DMS153 treated with DMSO at 0.1 percent for 48 hours (cell line): ENCODE measurements around the gene TWIST2.

Source experiments
- DNase-seq: peaks from one replicate; lab custom pipeline; 2025; ENCODE audit not compliant: unreplicated experiment; lab: John Stamatoyannopoulos, UW

The TWIST2 gene

GRCh38 chr2:238916176-238916874 is 68.4 kb downstream of the TWIST2 start:
- DNase-seq = no peak

- DNase-seq = no peak
Observed at GRCh38 chr2:238916875-238917590, 69.1 kb downstream of the TWIST2 start.

DNA sequence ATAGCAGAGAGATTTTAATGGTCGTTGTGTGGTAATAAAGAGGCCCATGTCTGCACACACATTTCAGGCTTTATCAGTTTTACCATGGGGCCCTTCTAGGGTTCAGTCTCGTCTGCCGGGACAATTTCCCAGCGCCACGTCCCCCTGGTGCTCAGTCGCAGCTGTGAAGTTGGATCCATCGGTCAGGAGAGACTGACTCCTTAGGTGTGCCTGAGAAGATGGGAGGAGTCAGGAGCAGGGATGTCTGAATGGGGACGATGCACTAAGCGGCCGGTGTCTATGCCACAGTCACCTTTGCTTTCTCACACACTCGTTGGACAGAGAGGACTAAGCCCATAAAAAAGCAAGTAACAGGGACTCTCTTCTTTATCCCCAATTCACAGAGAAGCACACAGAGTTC is 71.4 kb downstream of the TWIST2 start:
- no peak for DNase-seq

DNA sequence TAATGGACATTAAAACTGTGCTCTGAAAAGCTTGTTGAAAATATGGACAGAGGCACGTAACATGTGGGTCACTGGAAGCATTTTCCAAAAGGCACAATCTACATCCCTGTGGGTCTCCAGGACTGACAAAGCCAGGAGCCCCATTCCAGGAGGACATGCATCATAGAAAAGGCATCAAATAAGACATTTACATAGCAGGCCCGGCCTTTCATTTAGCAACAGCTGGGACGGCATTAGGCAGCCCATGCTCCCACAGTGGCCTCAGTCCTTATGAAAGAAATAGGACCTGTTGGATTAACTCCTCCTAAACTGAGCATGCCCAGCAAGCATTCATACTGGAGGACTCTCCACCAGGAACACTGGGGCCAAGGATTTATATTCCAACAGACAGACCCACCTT is 72.2 kb downstream of the TWIST2 start:
- DNase-seq = no peak

GRCh38 chr2:238920601-238921001 is 72.7 kb downstream of the TWIST2 start:
- DNase-seq = no peak

DNA sequence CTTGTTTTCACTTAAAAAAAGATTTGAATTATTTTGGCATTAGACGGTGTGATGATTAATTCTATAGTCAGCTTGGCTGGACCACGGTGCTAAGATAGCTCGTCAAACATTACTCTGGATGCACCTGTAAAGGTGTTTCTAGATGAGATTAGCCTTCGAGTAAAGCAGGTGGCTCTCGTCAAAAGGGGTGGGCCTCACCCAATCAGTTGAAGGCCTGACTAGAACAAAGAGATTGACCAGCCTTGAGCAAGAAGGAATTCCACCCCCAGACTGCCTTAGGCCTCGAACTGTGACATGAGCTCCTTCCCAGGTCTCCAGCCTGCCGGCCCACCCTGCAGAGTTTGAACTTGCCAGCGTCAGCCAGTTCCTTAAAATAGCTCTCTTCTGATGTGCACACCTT is 73.4 kb downstream of the TWIST2 start:
- DNase-seq = no peak

DNA sequence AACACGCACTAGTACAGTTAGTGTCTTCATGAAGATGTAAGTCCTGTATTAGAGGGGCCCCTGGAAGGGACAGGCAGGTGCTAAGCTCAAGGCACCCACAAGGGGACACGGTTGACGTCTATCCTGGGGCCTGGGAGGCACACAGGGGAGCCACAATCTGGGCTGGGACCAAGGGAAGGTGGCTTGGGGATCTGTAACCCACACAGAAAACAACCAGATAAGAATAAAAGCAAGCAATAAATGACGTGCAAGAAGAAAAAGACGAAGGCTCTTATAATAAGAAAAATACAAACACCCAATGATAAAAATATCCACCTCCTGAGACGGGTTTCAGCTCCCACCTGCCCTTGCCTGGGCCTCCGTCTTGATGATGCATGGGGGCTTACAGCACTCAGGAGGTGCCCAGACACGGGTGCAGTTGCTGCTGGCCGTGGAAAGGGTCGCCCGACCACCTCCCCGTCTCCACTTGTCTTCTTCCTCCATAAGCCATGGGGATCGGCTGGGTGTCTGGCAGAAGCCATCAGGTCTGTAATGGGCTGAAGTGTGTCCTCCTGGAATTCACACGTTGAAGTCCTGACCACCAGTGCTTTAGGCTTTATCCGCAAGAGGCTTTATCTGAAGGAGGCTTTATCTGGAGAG is 73.9 kb downstream of the TWIST2 start:
- DNase-seq = no peak

DNA sequence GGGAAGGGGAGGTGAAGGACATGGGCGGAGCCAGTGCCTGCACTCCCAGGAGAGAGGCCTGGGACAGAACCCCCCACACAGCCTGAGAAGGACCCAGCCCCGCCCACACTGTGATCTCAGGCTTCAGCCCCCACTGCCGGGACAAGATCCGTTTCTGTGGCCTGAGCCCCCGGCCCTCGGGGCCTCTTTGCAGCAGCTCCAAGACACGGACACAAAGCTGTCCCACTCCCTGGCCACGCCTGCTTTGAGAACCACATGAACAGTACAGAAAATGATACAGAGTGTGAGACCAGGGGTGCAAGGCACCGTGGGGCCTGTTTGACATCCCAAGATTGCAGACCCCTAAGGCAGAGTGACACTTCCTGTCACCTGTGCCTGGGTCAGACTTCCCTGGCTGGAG is 74.5 kb downstream of the TWIST2 start:
- DNase-seq = no peak

- no peak for DNase-seq
Observed at GRCh38 chr2:238924032-238924431, 76.1 kb downstream of the TWIST2 start.

- no peak for DNase-seq
Observed at GRCh38 chr2:238924796-238925195, 76.9 kb downstream of the TWIST2 start.

DNA sequence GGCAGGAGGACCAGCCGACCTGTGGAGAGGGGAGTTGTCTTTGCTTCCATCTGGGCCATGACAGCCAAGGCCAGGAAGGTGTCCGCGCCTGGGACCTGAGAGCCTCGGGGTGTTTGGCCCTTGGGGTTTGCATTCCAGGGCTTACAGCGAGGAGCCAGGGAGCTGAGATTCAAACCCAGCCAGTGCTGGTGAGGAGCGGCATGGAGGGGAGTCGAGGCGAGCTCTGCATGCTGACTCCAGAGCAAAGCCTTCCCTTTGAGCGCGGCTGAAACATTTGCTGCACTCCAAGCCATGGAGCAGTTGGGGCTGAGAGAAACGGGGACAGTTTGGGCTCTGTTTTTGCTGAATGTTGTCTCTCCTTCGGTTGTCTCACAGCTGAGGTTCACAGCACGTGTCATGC is 77.4 kb downstream of the TWIST2 start:
- DNase-seq = no peak

GRCh38 chr2:238925816-238926521 is 78.1 kb downstream of the TWIST2 start:
- DNase-seq = no peak

GRCh38 chr2:238926761-238927611 is 79.1 kb downstream of the TWIST2 start:
- DNase-seq = no peak

DNA sequence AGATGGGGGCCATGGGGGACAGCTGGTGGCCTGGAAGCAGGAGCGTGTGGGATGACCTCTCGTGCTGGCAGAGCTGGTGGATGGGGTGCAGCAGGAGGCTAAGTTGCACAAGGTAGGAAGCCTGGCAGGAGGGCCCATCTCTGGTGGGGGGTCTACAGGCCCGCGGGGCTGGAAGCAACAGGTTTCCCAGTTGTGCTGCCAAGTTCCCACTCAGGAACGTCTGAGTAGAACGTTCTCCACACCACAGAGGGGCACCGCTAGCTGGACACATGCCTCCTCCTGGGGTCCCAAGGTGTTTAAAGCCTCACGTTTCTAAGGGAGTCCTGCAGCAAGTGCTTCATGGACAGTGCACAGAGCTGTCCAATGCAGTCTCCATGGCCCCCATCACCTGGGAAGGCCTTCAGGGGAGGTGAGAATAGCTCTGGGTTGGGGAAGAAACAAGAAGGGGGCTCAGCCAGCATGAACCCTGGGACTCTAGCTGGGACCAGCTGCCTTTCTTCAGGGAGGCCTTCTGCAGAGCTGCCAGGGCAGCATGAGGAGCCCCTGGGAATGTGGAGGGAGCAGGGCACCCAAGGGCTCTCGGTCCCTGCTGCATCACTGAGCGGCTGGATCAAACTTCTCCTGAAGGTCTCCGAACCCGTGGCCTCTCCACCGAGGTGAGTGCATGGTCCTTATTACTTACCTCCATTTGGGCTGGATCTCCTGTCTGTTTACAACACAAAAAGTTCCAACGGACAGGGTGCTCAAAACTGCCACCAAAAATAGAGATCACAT is 80.0 kb downstream of the TWIST2 start:
- no peak for DNase-seq

DNA sequence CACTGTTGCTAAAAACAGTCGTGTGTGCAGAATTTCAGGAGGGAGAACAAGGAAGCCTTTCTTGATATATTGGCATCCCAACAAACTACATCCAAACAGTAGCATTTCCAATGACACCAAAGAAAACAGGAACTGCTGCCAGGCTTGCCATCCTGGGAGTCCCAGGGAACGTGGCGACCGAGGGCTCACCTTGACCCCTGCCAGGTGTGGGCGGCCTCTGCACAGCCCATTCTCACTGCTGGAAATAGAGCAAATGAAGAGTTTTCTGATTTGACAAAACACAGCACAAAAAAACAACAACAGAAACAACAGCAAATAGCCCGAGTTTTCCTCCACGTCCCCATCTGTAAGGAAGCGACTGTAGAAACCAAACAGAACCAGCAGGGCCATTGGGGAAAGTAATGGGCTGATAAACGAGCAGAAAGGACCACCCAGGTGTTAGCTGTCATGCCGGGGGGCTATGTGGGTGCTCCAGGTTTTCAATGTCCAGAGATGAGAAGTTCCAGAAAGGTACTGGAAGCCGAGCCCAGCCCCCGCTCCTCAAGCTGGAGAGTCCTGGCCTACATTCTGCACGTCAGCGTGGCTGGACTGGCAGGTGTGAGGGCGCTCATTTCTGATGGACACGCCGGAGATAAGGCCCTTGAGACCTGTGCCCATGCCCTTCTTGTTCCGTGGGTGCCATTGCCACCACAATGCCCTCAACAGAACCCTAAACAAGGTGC is 80.8 kb downstream of the TWIST2 start:
- DNase-seq = no peak

GRCh38 chr2:238929242-238930081 is 81.6 kb downstream of the TWIST2 start:
- no peak for DNase-seq

GRCh38 chr2:238930216-238930615 is 82.3 kb downstream of the TWIST2 start:
- DNase-seq = no peak
